ENCODE results near the gene GTF2I.
A peak's percentile ranks its signal among the peaks of the same experiment; 100 is the strongest.
"Not testable (repeated sequence)": the region's sequence is repeated elsewhere in the genome, so short reads cannot be mapped to it uniquely, and the experiment has no call there.

The GTF2I gene

GRCh38 chr7:74657692-74658177 lies at the start of gene GTF2I:
TSS of gene GTF2I (plus strand) at chr7:74657718. CDS start at chr7:74689129, 31,411 bp downstream.
- no peak for DNase-seq

- no peak for DNase-seq
These were observed 45.3 kb upstream of the GTF2I start for GRCh38 chr7:74612015-74612829.

- DNase-seq: no peak
These were observed 41.4 kb upstream of the GTF2I start for GRCh38 chr7:74615933-74616780.

- no peak for DNase-seq
These were observed 40.3 kb upstream of the GTF2I start for GRCh38 chr7:74617180-74617744.

- no peak for DNase-seq
These were observed 38.2 kb upstream of the GTF2I start for GRCh38 chr7:74619235-74619860.

GRCh38 chr7:74622228-74622749 lies 35.2 kb upstream of the GTF2I start:
- no peak for DNase-seq

- no peak for DNase-seq
These were observed 34.4 kb upstream of the GTF2I start for GRCh38 chr7:74623135-74623534.

- no peak for DNase-seq
These were observed 32.1 kb upstream of the GTF2I start for GRCh38 chr7:74625446-74625845.

GRCh38 chr7:74627661-74628411 lies 29.7 kb upstream of the GTF2I start:
- no peak for DNase-seq

GRCh38 chr7:74632505-74632904 lies 25.0 kb upstream of the GTF2I start:
- no peak for DNase-seq

- DNase-seq: no peak
These were observed 24.0 kb upstream of the GTF2I start for GRCh38 chr7:74633451-74633921.

GRCh38 chr7:74637745-74638144 lies 19.8 kb upstream of the GTF2I start:
- no peak for DNase-seq

GRCh38 chr7:74650055-74650454 lies 7.5 kb upstream of the GTF2I start:
- peak; percentile 65 to 84 for DNase-seq

- not testable (repeated sequence) for DNase-seq
These were observed 6.9 kb upstream of the GTF2I start for GRCh38 chr7:74650493-74651132.

- not testable (repeated sequence) for DNase-seq
These were observed 6.4 kb upstream of the GTF2I start for GRCh38 chr7:74651133-74651504.

- no peak for DNase-seq
These were observed 3.8 kb upstream of the GTF2I start for GRCh38 chr7:74653686-74654181.

GRCh38 chr7:74654811-74655210 lies 2.7 kb upstream of the GTF2I start:
- no peak for DNase-seq

GRCh38 chr7:74655324-74655723 lies 2.2 kb upstream of the GTF2I start:
- no peak for DNase-seq

- no peak for DNase-seq
These were observed 1.6 kb upstream of the GTF2I start for GRCh38 chr7:74655768-74656440.

- peak; percentile 49 to 66 for DNase-seq
These were observed 1.1 kb upstream of the GTF2I start for GRCh38 chr7:74656441-74656836.

Data from stimulated activated CD4-positive, alpha-beta T cell treated with anti-CD3 and anti-CD28 coated beads, Interleukin-4, amount 100 ng/mL, for 4 hours (primary cell).